GM12872 (cell line): Measurements from ENCODE around the gene TBC1D20.

Experiments used
- TF ChIP-seq, protein P1 (sequence below): IDR thresholded peaks from 3 replicates; pipeline ENCODE4 v1.5.1; 2011; ENCODE audit warnings: low read depth, mild to moderate bottlenecking, low read length, moderate library complexity; ENCODE audit not compliant: insufficient read depth

The TBC1D20 gene

DNA sequence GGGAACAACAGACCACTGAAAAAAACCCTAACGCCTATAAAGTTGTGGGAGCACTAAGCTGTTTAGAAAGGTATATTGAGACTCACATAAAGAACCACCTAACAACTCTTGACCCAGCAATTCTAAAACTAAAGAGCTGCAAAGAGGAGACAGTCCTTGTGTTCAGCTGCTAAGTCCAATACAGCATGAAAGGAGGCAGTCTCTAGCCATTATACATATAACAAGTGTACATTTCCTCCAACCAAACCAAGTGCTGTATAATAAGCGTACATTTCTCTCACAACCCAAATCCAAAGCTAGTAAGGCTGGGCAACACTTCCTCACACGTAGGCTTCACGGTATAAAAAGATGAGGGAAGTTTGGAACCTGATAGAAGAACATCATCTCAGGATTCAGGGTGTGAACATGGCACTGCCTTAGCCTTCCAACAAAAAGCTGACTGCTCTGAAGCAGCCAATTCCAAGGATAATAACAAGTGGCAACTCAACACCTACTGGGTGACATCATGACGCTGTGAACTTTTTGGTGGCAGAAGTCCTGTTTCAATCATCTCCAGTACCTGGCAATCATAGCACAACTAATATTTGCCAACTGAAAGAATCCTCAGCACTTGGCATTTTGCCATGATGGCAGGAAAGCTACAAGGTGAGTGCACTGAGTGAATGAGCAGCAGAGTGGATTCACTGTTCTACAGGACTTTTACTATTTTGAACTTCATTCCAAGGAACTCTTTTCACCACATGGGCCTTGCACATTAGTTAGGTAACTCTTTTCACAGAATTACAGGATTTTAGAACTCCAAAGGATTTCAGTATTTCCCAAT, 16.6 kb downstream of the TBC1D20 start:
- TF ChIP-seq, protein P1, sequence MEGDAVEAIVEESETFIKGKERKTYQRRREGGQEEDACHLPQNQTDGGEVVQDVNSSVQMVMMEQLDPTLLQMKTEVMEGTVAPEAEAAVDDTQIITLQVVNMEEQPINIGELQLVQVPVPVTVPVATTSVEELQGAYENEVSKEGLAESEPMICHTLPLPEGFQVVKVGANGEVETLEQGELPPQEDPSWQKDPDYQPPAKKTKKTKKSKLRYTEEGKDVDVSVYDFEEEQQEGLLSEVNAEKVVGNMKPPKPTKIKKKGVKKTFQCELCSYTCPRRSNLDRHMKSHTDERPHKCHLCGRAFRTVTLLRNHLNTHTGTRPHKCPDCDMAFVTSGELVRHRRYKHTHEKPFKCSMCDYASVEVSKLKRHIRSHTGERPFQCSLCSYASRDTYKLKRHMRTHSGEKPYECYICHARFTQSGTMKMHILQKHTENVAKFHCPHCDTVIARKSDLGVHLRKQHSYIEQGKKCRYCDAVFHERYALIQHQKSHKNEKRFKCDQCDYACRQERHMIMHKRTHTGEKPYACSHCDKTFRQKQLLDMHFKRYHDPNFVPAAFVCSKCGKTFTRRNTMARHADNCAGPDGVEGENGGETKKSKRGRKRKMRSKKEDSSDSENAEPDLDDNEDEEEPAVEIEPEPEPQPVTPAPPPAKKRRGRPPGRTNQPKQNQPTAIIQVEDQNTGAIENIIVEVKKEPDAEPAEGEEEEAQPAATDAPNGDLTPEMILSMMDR, result no peak

DNA sequence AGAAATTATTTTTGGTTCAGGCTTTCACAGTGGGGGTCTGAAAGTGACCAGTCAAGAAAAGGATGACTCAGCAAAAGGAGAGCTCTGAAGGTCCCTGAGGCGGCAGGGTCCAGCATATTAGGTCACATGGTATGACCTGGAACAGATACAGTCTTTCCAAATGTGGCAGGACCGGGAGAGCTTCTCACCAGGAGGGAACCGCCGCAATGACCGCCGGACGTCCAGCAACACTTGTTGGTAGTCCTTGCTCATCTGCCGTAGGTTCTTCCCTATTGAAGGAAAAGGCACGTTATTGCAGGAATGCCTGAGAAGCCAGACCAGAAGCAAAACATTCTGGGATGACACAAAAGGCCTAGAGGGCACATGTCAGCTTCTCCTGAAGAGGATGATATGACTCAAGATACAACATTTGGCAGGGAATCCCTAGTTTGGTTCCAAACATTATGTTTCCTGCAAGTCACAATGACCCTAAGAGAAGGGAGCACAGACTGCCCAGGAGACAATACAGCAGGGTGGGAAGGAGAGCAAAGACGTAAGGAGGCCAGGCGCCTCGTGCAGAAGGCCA, 17.4 kb downstream of the TBC1D20 start:
- TF ChIP-seq, protein P1, result no peak

DNA sequence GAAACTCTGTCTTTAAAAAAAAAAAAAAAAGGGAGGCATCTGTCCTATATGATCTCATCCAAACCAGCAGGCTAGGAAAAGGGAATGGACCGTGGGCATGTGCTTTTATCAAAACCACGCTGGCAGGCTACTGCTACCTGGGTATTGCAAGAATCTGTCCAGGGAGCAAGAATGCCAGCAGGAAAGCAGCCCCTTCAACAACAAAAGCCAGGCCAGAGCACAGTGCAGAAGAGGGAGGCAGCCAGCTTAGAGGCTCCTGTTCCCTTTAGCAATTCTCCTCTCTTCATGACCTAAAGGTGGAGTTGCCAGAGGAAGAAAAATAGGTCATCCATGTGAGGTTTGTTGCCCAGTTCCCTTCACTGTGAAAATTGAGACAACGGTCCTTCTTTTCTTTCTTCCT, 18.2 kb downstream of the TBC1D20 start:
- TF ChIP-seq, protein P1, result no peak

DNA sequence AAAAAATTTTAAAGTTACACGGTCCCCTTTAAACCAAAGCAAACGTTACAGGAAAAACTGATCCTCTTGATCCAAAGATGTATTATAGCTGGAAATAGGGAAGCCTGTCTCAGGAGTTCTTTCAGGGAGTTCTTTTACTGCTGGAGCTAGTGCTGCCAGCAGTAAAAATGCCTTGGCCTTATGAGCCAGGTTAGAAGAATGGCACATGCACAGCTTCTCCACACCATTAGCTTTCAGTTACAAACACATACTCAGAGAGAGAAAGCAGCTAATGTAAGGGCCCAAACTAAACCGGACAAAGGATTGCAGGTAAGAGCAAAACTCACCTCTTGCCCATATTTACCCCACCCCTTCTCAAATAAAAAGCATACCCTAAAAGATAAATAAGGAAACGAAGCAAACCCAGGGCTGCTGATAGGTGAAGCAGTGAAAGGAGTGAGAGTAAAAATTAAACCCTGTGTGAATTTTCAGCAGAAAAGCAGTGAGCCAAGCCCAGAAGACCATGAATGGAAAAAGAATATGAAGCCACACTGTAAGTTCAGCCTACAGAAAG, 19.0 kb downstream of the TBC1D20 start:
- TF ChIP-seq, protein P1, result no peak

DNA sequence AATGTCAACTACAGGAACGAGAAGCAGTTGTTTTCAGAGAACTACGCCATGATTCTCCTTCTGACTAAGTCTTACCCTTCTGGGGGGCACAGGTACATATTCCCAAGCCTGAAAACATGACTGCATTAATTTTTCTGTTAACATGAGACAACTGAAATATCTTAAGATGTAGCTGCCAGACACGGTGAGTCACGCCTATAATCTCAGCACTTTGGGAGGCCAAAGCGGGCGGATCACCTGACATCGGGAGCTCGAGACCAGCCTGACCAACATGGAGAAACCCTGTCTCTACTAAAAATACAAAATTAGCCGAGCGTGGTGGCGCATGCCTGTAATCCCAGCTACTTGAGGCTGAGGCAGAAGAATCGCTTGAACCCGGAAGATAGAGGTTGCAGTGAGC, 21.7 kb downstream of the TBC1D20 start:
- TF ChIP-seq, protein P1, result no peak

DNA sequence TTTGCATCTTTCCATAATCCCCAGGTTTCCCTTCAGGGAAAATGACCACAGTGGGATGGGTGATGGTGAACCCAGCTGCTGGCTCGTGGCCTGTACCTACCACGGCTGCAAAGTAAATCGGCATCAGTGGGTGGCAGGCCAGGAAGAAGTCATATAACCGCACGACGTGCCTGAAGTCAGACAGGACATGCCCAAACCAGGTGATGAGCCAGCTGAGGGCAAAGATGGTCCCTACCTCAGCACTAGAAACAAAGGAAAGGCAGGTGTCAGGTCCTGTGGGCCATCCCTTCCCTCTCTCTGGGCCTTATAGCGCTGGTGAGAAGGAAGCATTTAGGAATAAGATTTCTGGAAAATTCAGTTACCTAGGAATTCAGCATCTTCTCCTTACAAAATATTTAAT, 22.2 kb downstream of the TBC1D20 start:
- TF ChIP-seq, protein P1, result no peak

DNA sequence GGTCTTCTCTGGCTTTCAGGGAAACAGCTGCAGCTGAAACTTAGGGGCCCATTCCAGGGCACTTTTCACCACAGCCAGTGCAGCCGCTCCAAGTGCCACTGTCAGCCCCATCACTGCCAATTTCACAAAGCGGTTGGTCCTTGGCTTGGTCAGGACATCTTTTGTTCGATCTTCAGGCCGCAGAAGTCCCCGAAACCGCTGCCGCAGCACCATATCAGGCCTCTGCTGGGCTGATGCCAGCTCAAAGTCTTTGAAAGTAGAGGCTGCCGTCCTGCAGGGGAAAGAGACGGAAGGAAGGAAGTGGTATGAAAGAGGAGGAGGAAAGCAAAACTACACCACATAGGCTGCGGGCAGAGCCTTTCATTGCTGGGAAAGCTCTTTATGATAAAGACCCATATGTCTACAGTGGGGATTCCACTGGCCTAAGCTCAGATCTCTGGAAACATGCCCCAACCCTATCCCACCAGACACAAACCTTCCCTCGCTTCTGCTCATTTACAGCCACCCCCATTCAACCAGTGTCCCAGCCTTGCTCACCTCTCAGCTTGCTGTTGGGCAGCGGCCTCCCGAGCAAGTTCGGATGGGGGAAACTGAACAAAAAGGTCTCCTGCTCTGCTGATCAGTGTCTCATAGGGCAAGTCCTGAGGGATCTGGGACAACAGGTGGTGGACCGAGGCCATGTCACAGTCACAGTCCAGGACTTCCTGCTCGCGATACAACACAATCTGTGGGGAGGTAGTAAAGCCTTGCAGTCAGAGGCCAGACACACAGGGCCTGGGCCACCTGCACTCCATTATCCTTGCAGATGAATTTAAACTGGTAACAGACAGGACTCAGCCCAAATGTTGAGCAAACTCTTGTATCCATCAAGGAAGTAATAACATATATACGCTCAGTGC, 23.5 kb downstream of the TBC1D20 start:
- TF ChIP-seq, protein P1, result no peak
